Smooth muscle cell (in vitro differentiated cells): ENCODE measurements around the gene TMEM95. TPM values are rescaled to one million over a fixed set of nuclear protein-coding genes. Genes with fewer than 3 reads are reported as not detected.

Source experiments
- DNase-seq: peaks from one replicate; lab custom pipeline; 2025; ENCODE audit not compliant: unreplicated experiment; lab: John Stamatoyannopoulos, UW
- H2AFZ ChIP-seq: fragments of 200-600 bp; sonication (generic); 2 replicates; pipeline ENCODE4 v1.6.0; 2016; ENCODE audit warnings: antibody characterized with exemption, low read depth, mild to moderate bottlenecking
- H3F3A ChIP-seq: fragments of 200-600 bp; sonication (generic); 2 replicates; pipeline ENCODE4 v1.6.0; 2017; ENCODE audit warnings: antibody characterized with exemption, low read depth
- H3K27ac ChIP-seq: fragments of 200-600 bp; sonication (generic); 2 replicates; pipeline ENCODE4 v1.5.1; 2016; ENCODE audit warnings: low read depth, mild to moderate bottlenecking
- H3K27me3 ChIP-seq: fragments of 200-600 bp; sonication (generic); 2 replicates; pipeline ENCODE4 v1.6.1; 2016; ENCODE audit warnings: low read depth, mild to moderate bottlenecking
- H3K36me3 ChIP-seq: fragments of 200-600 bp; sonication (generic); 2 replicates; pipeline ENCODE4 v1.5.1; 2016; ENCODE audit warnings: low read depth
- H3K4me1 ChIP-seq: fragments of 200-600 bp; sonication (generic); 2 replicates; pipeline ENCODE4 v1.5.1; 2016; ENCODE audit warnings: low read depth
- H3K4me2 ChIP-seq: fragments of 200-600 bp; sonication (generic); 2 replicates; pipeline ENCODE4 v1.6.0; 2016; ENCODE audit warnings: mild to moderate bottlenecking
- H3K4me3 ChIP-seq: fragments of 200-600 bp; sonication (generic); 2 replicates; pipeline ENCODE4 v1.5.1; 2016; ENCODE audit warnings: mild to moderate bottlenecking
- H3K79me2 ChIP-seq: fragments of 200-600 bp; sonication (generic); 2 replicates; pipeline ENCODE4 v1.6.0; 2016; ENCODE audit warnings: low read depth, mild to moderate bottlenecking
- H3K9ac ChIP-seq: fragments of 200-600 bp; sonication (generic); 2 replicates; pipeline ENCODE4 v1.6.0; 2016; ENCODE audit warnings: low read depth
- H3K9me3 ChIP-seq: fragments of 200-600 bp; sonication (generic); replicated peaks from 2 replicates; pipeline ENCODE4 v1.5.1; 2016; ENCODE audit warnings: low read depth
- H4K20me1 ChIP-seq: fragments of 200-600 bp; sonication (generic); 2 replicates; pipeline ENCODE4 v1.6.0; 2016; ENCODE audit warnings: low read depth
- WGBS: methylation state at CpG from one replicate; pipeline ENCODE4 v1.1.7; 2016; ENCODE audit warnings: low lambda C conversion rate; 5-methylcytosine and 5-hydroxymethylcytosine counted together
- polyA plus RNA-seq: library from polyadenylated mRNA; unstranded; fragments of >200 nt; fragmentation: Nextera tagmentation; extraction: Ambion mirVana; gene quantifications from 2 replicates; pipeline ENCODE4 v1.2.1, GENCODE V29; 2016
- total RNA-seq: library from RNA; depleted of rRNA; stranded (reverse); fragments of >200 nt; gene quantifications from 2 replicates; pipeline ENCODE4 v1.2.3, GENCODE V29; 2014
- TF ChIP-seq, protein P1 (sequence below): fragments of 200-600 bp; sonication (generic); IDR thresholded peaks from 2 replicates; pipeline ENCODE4 v1.5.1; 2017; ENCODE audit warnings: borderline replicate concordance, mild to moderate bottlenecking, antibody characterized with exemption; ENCODE audit not compliant: insufficient read depth, poor library complexity, severe bottlenecking

Gene TMEM95
- total and polyA plus RNA-seq, 2 experiments from 2014 or later = not detected

DNA sequence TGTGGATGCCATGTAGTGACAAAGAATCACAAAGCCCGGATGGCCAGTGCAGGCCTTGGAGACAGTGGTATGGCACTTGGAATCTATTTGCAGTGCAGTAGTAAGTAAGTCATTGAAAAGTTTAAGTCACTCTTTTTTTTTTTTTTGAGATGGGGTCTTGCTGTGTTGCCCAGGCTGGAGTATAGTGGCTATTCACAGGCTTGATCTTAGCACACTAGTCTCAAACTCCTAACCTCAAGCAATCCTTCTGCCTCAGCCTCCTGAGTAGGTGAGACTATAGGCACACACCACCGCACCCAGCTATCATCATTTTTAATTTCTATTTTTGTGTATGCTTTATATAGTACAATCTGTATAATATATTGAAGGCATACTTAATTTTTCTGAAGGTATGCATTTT is 43.7 kb downstream of the TMEM95 start:
- H3F3A ChIP-seq = peaks cover 8% of the 10 kb centered on the region
- H3K27ac ChIP-seq = no peak overlapping the region
- no peaks in the 10 kb centered on the region for H3K36me3 ChIP-seq
- DNase-seq = no peak
- H4K20me1 ChIP-seq = no peaks in the 10 kb centered on the region
- no peak overlapping the region for H3K9ac ChIP-seq
- H3K4me2 ChIP-seq = no peak overlapping the region
- TF ChIP-seq, protein P1, sequence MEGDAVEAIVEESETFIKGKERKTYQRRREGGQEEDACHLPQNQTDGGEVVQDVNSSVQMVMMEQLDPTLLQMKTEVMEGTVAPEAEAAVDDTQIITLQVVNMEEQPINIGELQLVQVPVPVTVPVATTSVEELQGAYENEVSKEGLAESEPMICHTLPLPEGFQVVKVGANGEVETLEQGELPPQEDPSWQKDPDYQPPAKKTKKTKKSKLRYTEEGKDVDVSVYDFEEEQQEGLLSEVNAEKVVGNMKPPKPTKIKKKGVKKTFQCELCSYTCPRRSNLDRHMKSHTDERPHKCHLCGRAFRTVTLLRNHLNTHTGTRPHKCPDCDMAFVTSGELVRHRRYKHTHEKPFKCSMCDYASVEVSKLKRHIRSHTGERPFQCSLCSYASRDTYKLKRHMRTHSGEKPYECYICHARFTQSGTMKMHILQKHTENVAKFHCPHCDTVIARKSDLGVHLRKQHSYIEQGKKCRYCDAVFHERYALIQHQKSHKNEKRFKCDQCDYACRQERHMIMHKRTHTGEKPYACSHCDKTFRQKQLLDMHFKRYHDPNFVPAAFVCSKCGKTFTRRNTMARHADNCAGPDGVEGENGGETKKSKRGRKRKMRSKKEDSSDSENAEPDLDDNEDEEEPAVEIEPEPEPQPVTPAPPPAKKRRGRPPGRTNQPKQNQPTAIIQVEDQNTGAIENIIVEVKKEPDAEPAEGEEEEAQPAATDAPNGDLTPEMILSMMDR = no peak
- no peaks in the 10 kb centered on the region for H3K9me3 ChIP-seq
- H3K4me3 ChIP-seq = no peak overlapping the region
- H2AFZ ChIP-seq = no peak overlapping the region
- peaks cover 13% of the 10 kb centered on the region for H3K4me1 ChIP-seq
- peaks cover 12% of the 10 kb centered on the region for H3K79me2 ChIP-seq
- WGBS = 89% methylated on average over 2 of the region's 2 CpGs
- H3K27me3 ChIP-seq = no peaks in the 10 kb centered on the region

DNA sequence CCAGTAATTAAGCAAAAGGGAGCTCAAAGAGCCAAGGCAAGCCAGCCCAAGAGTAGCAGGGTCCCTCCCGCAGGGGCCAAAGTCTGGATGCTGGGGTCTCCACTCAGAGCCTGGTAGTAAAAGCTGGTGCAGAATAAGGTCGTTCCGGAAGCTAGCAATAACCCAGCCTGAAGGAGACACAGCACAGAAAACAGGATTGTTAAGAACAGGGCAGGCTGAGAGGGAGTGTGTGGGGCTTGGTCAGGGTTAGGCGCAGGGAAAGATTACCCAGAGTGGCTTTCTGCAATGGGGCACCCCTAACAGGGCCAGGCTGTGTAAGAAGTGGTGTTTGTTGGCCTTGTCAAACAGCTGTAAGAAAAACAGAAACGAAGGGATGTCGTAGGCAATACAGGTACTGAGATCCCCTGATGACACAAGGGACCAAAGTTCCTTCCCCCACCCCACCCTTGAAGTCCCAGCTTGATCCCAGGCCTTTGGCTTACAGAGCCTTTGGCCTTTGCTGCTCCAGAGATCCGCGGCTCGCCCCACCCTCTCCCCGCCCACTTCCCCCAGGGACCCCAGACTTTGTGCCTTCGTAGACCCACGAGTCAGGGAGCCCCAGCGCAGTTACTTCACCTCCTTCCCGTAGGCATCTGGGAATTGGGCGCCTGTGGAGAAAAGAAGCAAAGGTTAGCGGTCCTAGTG is 48.2 kb downstream of the TMEM95 start:
- no peaks in the 10 kb centered on the region for H3K36me3 ChIP-seq
- peak overlapping the region; percentile 85 for H3K4me2 ChIP-seq
- H3K27me3 ChIP-seq = no peaks in the 10 kb centered on the region
- 18% methylated on average over 16 of the region's 16 CpGs for WGBS
- H3K4me1 ChIP-seq = peaks cover 16% of the 10 kb centered on the region
- H3F3A ChIP-seq = peaks cover 4% of the 10 kb centered on the region
- peak overlapping the region; percentile 91 for H3K4me3 ChIP-seq
- H3K27ac ChIP-seq = peak overlapping the region; percentile 77
- H3K79me2 ChIP-seq = peaks cover 12% of the 10 kb centered on the region
- peaks cover 23% of the 10 kb centered on the region for H4K20me1 ChIP-seq
- no peak overlapping the region for H2AFZ ChIP-seq
- no peaks in the 10 kb centered on the region for H3K9me3 ChIP-seq
- DNase-seq = no peak
- H3K9ac ChIP-seq = peak overlapping the region; percentile 34
- TF ChIP-seq, protein P1 = no peak

DNA sequence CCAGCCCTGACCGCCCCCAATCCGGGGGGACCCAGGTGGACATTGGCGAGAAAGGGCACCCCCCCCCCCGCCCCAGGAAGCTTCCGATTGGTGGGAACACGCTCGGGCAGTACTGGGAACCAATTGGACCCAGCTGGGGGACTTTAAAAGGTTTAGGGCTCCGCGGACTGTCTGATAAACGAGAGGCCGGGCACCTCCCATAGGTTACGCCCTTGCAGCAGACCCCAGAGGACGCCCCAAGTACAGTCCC is 48.7 kb downstream of the TMEM95 start:
- peak overlapping the region; percentile 85 for H3K4me2 ChIP-seq
- peaks cover 23% of the 10 kb centered on the region for H4K20me1 ChIP-seq
- peak overlapping the region; percentile 91 for H3K4me3 ChIP-seq
- DNase-seq = no peak
- H3F3A ChIP-seq = peaks cover 4% of the 10 kb centered on the region
- H3K79me2 ChIP-seq = peaks cover 12% of the 10 kb centered on the region
- H3K27me3 ChIP-seq = no peaks in the 10 kb centered on the region
- 0% methylated on average over 11 of the region's 13 CpGs for WGBS
- H2AFZ ChIP-seq = peak overlapping the region; percentile 70
- H3K27ac ChIP-seq = peak overlapping the region; percentile 77
- peak overlapping the region; percentile 34 for H3K9ac ChIP-seq
- H3K9me3 ChIP-seq = no peaks in the 10 kb centered on the region
- no peaks in the 10 kb centered on the region for H3K36me3 ChIP-seq
- TF ChIP-seq, protein P1 = no peak
- peaks cover 16% of the 10 kb centered on the region for H3K4me1 ChIP-seq
